ENCODE data around the gene KIRREL3. TPM values are rescaled to one million over a fixed set of nuclear protein-coding genes. Genes with fewer than 3 reads are reported as not detected.

KIRREL3 gene
- polyA plus RNA-seq, 1 of the 3 experiments (the other 2 are of a cell fraction): 3.7 TPM

GRCh38 chr11:126438272-126438671 lies 562.3 kb downstream of the KIRREL3 start:
- peaks cover 7% of the 10 kb centered on the region for H3F3A ChIP-seq (replicated peaks; ENCODE audit: insufficient read depth)
- peaks cover 0 to 17% of the 10 kb centered on the region in 2 experiments; a peak in 1 of 4 replicates for H3K4me1 ChIP-seq (ENCODE audit: control insufficient read depth in 1 of 2, insufficient read depth in 2 of 2, low read depth in 1 of 2, low read length in 1 of 2)
- no peaks in the 10 kb centered on the region for H4K20me1 ChIP-seq (ENCODE audit: insufficient read depth)
- no peak overlapping the region for H2AFZ ChIP-seq (ENCODE audit: low read depth)
- H3K27ac ChIP-seq (ENCODE audit: low read depth in 2 of 2, low read length in 1 of 2): no peak overlapping the region
- H3K9me2 ChIP-seq: no peaks in the 10 kb centered on the region
- no peaks in the 10 kb centered on the region for H3K9me3 ChIP-seq
- no peaks in the 10 kb centered on the region for H3K27me3 ChIP-seq (ENCODE audit: insufficient read depth)
- TF ChIP-seq RCOR1 (IDR thresholded peaks at IDR 0.05; ENCODE audit: low read length) (no peak), RXRA (IDR thresholded peaks at IDR 0.05; ENCODE audit: borderline replicate concordance, low read depth) (no peak), REST (IDR thresholded peaks at IDR 0.05; ENCODE audit: low read depth, low read length) (no peak), RAD21 (IDR thresholded peaks at IDR 0.05; ENCODE audit: low read length) (no peak), CHD2 (IDR thresholded peaks at IDR 0.05; ENCODE audit: low read length, partially characterized antibody) (no peak), YY1 (IDR thresholded peaks at IDR 0.05; ENCODE audit: low read depth) (no peak), EP300 (IDR thresholded peaks at IDR 0.05; ENCODE audit: borderline replicate concordance in 1 of 2, low read depth in 1 of 2, low read length in 1 of 2) (no peak), NRF1 (IDR thresholded peaks at IDR 0.05; ENCODE audit: low read depth, low read length) (no peak), NFIC (IDR thresholded peaks at IDR 0.05; ENCODE audit: borderline replicate concordance) (no peak), EZH2phosphoT487 (IDR thresholded peaks at IDR 0.05; ENCODE audit: borderline replicate concordance, low read depth) (no peak), MXI1 (IDR thresholded peaks at IDR 0.05; ENCODE audit: low read depth, low read length) (no peak), POLR2AphosphoS5 (IDR thresholded peaks at IDR 0.05; ENCODE audit: low read depth, low read length) (no peak), USF2 (IDR thresholded peaks at IDR 0.05; ENCODE audit: borderline replicate concordance, low read depth, low read length) (no peak)
- no peak overlapping the region for H3K9ac ChIP-seq
- POLR2A ChIA-PET: no interaction called here
- DNase-seq: no peak
- no peaks in the 10 kb centered on the region for H3K79me2 ChIP-seq (ENCODE audit: insufficient read depth)
- no peaks in the 10 kb centered on the region for H3K36me3 ChIP-seq (replicated peaks in 1 of 2; ENCODE audit: control insufficient read depth in 1 of 2, insufficient read depth in 2 of 2, low read length in 1 of 2)
- 85% methylated on average over 9 of the region's 9 CpGs for WGBS (ENCODE audit: low lambda C conversion rate)
- no peak overlapping the region for H3K4me2 ChIP-seq
- no peak overlapping the region for H3K4me3 ChIP-seq (ENCODE audit: low read depth in 2 of 2, low read length in 1 of 2)
- CTCF ChIA-PET: interaction anchor here (6.7 to 7.8 kb wide), 2 partner anchors 42 to 553 kb away, joined by 79 to 153 read pairs; no protein-coding TSS in a partner anchor

GRCh38 chr11:126437731-126438130 lies 562.8 kb downstream of the KIRREL3 start:
- Histone ChIP-seq H3K9me3 (no peaks in the 10 kb centered on the region), H3K9me2 (no peaks in the 10 kb centered on the region), H3K27me3 (ENCODE audit: insufficient read depth) (no peaks in the 10 kb centered on the region), H3K9ac (no peak overlapping the region), H3K4me1 (ENCODE audit: control insufficient read depth in 1 of 2, insufficient read depth in 2 of 2, low read depth in 1 of 2, low read length in 1 of 2) (peaks cover 0 to 12% of the 10 kb centered on the region in 2 experiments; a peak in 1 of 4 replicates), H3K4me2 (no peak overlapping the region), H3K27ac (ENCODE audit: low read depth in 2 of 2, low read length in 1 of 2) (no peak overlapping the region), H3K36me3 (replicated peaks in 1 of 2; ENCODE audit: control insufficient read depth in 1 of 2, insufficient read depth in 2 of 2, low read length in 1 of 2) (no peaks in the 10 kb centered on the region), H2AFZ (ENCODE audit: low read depth) (no peak overlapping the region), H3K4me3 (ENCODE audit: low read depth in 2 of 2, low read length in 1 of 2) (no peak overlapping the region), H3K79me2 (ENCODE audit: insufficient read depth) (no peaks in the 10 kb centered on the region), H4K20me1 (ENCODE audit: insufficient read depth) (no peaks in the 10 kb centered on the region), H3F3A (replicated peaks; ENCODE audit: insufficient read depth) (peaks cover 7% of the 10 kb centered on the region)
- POLR2A ChIA-PET: no interaction called here
- CTCF ChIA-PET: interaction anchor here (6.7 to 7.8 kb wide), 2 partner anchors 42 to 553 kb away, joined by 79 to 153 read pairs; no protein-coding TSS in a partner anchor
- TF ChIP-seq TAF1 (IDR thresholded peaks at IDR 0.05; ENCODE audit: borderline replicate concordance, low read depth, low read length): no peak
- WGBS (ENCODE audit: low lambda C conversion rate): 90% methylated on average over 4 of the region's 5 CpGs
- no peak for DNase-seq

Data from SK-N-SH (cell line).